Measurements from ENCODE around the gene NKD1. TPM values are rescaled to one million over a fixed set of nuclear protein-coding genes. Genes with fewer than 3 reads are reported as not detected.

NKD1 gene
- total RNA-seq, 1 donor from 2014 or later: 7.9 TPM

DNA sequence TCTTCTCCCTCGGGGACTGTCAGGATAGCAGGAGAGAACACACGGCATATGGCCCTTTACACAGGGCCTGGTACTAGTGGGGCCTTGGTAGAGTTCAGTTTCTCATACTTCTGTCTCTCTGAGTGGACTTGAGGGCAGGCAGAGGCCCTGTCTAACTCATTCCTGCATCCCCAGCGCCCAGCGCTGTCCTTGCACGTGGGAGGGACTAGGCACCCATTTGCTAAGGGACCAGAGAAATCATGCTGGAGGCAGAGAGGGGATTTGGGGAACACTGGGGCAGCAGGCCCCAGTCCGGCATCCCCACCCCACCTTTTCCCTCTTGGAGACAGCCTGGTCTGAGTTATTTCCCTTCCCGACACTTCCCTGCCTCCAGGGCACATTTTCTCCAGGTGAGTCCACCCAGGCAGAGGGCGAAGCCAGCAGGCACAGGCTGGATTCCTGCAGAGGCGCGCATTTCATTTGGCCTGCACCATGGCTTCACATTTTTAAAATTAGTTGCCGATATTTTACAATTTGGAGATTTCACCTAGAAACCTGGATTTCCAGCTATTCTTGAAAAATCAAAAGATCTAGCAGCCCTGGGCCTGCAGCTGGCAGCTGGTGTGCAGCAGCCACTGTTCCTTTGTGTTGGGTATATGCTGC lies 9.7 kb upstream of the NKD1 start:
- no peak for DNase-seq (ENCODE audit: low spot score)

DNA sequence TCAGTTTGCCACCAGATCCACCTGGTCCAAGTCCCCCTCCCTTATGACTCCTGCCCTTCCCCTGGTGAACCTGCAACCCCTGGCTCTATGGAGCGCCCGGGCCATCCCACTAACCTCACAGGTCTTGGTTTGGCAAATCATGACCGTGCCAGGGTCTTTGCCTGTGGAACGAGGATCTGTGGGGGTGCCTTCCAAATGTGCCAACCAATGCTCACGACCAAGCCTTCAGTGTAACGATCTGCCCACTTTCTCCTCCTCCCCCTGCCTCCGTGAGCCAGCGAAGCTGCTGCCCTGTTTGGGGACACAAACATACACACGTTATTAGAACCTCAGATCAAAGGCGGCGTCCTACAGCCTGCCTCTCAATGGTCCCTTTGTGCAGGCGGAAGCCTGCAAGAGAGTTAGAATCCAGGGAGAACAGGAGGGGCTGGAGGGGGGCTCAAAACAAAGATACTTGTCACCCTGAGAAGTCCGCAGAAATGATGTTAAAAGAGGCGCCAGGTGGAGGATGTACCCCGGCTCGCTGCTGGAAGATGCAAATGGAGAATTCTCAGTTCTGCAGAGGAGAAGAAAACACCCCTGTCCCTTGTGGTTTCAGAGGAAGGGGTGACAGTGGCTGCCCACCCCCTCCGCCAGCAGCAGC lies 9.0 kb upstream of the NKD1 start:
- DNase-seq (ENCODE audit: low spot score): no peak

DNA sequence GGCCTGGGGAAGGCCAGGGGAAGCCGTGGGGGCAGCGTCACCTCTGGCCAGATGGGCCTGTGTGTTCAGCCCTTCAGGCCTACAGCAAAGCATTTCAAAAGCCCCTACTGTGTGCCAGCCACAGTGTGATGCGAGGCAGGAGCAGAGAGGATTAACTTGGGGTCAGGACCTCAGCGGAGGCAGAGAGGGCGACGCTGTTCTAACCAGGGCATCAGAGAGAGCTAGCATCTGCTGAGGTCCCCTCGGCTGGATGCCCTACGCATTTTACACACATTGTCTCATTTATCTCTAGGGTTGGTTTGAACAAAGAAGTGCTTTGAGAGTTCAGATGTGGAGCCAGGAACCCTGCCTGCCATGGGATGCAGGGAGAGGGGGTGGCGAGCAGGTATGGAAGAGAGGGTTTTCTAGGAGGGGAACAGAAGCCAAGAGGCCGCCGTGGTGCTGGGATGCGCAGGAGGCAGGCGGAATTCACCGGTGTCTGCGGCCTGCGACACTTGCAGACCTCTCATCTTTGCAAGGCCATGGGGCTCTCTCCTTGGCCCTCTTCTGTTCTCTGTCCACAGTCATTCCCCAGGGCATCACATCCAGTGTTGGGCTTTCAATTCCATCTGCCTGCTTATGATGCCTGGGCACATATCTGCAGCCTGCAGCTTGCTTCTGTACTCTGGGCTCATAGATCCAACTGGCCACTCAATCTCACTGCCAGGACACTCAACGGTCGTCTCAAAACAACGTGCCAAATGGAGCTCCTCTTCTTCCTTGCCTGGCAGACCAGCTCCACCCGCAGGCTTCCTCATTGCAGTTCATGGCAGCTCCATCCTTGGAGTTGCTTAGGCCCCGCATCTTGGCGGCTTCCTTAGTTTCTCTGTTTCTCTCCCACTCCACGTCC lies 8.1 kb upstream of the NKD1 start:
- DNase-seq (ENCODE audit: low spot score): no peak

DNA sequence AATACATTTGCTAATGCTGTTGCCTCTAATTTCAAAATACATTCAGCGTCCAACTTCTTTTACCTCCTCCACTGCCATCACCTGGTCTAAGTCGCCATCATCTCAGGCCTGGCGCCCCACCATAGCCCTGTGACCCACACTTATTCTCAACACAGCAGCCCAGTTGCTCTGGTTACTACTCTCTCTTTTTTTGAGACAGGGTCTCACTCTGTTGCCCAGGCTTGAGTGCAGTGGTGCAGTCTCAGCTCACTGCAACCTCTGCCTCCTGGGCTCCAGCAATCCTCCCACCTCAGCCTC lies 7.5 kb upstream of the NKD1 start:
- no peak for DNase-seq (ENCODE audit: low spot score)

DNA sequence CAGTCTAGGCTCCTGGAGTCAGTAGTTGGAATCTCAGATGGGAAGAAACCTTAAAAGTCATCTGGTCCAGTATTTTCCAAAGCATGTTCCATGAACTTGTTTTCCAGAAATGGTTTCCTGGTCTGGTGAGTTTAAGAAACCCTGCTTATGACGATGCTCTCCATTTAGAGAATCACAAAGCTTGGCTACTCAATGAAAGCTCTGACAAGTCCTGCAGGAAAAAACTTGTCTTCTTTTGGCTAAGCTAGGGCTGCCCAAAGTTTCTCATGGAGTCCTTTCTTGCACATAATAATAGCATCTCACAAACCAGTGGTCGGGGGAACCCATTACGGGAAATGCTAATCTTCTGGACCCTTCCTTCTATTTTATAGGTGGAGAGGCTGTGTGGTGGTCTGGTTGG lies 5.5 kb upstream of the NKD1 start:
- DNase-seq (ENCODE audit: low spot score): no peak

DNA sequence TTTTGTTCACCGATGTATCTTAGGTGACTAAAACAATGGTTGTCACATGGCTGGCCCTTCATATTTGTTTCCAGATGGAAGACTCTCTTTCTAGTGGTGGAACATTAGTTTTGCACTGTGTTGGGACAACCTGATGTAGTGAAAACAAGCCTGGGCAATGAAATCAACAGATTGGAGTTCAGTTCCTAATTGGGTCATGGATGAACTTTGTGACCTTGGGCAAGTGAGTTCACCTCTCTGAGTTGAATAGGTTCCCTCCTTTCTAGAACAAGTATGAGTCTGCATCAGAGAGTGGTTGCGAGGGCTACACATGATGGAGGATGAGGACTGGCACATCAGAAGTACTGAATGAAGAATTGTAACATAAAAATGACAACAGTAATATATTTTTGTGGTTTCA lies 2.1 kb upstream of the NKD1 start:
- no peak for DNase-seq (ENCODE audit: low spot score)

DNA sequence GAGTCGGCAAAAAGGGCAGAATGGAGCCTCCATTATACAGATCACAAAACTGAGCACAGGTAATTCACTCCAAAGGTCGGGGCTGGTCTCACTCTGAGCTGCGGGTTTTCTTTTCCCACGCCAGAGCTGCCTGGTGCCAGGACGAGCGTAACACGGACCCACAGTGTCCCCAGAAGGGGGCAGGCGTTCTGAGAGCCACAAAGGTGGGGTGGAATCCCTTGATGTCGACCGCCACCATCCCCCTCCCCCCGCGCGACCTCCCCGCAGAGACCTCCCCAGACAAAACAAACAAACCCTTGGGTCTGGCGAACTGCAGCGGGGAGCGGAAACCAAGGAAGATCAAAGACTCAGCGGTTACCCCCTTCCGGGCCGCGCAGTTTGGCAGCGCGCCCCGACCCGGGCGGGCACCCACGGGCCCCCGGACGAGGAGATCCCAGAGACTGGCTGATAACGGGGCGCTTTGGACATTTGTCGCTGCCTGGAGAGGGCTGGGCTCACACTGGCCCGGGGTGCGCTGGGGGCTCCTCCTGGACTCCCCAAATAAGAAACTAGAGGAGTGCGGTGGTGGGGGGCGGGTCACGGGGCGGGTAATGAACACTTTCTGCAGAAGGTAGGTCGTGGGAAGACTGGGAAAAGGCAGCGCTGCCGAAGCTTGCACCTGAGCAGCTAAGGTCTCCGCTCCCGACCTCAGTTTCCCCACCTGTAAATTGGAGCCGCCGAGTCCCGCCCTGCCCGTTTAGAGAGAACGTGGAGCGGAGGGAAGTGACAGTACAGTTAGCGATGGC lies 664 bp upstream of the NKD1 start:
- peak; percentile 34 for DNase-seq (ENCODE audit: low spot score)

DNA sequence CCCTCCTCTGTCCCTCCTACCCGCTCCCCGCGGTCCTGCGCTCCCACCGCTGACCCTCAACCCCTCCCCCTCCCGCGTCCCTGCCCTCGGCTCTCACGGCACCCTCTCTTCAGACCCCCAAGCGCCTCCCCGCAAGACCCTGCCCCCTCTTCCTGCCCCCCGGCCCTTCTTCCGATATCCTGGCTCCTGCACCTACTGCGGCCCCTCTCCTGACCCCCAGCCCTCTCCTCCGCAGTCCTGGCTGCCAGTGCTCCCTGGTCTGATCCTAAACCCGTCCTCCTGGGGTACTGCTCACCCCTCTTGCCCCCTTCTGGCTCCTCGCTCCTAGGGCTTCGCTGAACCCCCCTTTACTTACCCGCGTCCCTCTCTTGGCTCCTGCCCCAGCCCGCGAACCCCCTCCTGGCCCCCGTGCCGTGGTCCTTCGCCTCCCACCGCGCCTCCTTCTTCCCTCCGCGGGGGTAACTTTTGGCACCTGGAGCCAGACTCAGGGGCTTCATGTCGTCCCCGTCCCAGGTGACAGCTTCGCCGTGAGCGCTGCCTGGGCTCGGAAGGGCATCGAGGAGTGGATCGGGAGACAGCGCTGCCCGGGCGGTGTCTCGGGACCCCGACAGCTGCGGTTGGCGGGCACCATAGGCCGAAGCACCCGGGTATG lies 839 bp downstream of the NKD1 start:
- no peak for DNase-seq (ENCODE audit: low spot score)

DNA sequence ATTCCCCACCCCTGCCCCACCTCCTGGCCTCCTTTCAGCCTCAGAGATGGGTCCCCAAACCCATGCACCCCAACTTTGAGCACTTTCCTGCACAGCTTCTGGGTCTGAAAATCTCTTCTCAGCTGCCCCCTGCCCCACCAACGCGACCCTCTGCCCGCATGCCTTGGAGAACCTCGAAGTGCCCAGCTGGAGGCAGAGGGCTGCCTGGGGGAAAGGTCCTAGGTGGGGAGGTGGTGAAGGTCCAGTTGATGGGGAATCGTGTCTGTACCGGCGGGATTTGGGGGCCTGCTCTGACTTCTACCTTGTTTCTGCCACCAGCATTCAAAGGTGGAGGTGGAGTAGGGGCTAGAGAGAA lies 1.3 kb downstream of the NKD1 start:
- no peak for DNase-seq (ENCODE audit: low spot score)

DNA sequence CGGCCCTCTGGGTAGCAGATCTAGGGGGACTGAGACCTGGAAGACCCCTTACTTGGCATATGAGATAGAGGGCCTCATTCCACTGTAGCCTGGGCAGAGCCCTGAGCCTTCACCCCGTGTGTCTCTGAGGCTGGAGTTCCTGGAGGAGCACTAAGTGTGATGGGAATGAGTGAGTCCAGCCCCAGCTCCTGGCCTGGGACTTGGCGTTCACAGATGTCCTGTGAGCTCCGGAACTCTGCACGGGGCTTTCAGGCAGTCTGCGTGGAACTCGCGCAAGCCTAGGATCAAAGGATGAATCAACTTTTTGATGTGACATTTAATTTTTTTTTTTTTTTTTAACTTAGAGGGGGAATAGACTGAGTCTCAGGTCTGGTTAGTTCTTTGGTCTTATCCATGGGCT lies 1.8 kb downstream of the NKD1 start:
- DNase-seq (ENCODE audit: low spot score): peak; percentile 43

DNA sequence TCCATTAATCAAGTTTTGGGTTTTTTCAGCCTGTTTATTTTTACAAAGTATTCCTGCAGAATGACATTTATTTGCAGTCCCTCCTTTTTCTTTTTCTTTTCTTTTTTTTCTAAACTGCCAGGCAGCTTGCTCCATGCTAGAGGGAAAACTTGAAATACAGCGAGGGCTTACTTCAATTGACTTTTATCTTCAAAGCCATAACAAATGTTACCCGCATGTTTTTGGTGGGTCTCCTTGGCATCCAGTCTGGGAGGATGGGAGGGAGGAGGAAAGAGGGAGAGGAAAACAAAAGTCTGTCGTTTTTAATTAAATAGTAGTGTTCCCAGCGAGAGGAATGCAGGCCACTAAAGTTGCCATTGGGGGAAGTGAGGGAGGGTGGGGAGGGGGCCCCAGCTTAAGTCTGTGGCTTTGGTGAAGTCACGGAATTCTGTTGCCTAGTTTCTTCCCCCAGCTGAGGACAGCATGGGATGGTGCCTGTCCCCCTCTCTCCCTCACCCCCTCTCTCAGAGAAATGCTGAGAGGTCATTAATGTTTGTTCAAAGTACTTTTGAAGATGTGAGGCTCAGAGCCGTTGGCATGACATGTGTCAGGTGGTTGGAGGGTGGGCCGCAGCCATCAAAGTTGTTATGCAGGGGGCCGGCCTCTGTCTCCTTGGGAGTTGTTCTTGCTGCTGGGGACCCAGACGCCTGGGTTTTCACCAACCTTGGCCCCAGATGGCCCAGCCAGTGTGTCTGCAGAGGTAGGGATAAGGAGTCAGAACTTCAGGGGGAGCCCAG lies 2.9 kb downstream of the NKD1 start:
- DNase-seq (ENCODE audit: low spot score): peak; percentile 21

DNA sequence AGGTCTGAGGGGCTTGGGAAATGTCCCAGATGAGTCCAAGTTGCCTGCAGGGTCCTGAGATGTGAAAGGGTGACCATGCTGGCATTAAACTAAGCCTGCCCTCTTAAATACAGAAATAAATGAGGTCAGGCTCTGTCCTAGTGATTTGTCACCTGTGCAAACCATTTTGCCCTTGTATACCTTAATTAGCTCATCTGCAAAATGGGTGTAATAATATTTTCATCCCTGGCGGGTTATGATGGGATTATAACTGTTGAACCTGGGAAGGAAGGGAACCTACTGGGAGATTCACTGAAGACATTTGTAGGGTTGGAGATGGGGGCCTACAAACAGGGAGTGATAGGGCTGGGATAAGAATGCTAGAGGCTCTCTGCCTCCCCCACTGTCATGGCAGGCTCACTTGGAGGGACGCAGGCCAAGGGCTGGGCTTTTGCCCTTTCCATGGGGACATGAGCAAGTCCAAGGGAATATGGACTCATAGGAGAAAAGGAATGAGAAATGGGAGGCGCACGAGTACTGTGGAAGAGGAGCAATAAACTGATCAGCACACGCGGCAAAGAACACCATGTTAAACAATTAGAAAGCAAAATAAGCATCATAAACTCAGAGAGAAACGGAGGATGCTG lies 4.4 kb downstream of the NKD1 start:
- DNase-seq (ENCODE audit: low spot score): no peak

DNA sequence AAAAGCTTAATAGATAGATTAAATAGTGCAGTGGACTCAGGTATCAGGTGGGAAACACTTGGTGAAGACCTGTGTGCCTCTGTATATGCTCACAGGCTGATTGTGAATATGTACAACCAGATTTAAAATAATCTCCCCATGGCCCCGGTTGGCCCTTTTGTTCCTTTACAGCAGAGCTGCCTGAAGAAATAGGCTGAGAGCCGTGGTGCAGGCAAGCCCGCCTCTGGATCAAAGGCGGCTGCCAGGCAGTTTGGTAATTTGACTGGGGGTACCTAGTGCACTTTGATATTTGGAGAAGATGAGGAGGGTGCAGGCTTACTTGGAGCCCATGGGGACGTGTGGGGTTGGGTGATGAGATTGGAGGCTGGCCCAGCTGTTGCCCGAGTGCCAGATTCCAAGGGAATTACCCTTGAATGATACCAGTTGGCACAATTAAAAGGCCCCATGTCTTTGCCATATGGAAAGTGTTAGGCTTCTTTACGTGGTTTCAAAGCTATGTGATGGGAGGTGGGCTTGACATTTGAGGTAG lies 5.0 kb downstream of the NKD1 start:
- no peak for DNase-seq (ENCODE audit: low spot score)

DNA sequence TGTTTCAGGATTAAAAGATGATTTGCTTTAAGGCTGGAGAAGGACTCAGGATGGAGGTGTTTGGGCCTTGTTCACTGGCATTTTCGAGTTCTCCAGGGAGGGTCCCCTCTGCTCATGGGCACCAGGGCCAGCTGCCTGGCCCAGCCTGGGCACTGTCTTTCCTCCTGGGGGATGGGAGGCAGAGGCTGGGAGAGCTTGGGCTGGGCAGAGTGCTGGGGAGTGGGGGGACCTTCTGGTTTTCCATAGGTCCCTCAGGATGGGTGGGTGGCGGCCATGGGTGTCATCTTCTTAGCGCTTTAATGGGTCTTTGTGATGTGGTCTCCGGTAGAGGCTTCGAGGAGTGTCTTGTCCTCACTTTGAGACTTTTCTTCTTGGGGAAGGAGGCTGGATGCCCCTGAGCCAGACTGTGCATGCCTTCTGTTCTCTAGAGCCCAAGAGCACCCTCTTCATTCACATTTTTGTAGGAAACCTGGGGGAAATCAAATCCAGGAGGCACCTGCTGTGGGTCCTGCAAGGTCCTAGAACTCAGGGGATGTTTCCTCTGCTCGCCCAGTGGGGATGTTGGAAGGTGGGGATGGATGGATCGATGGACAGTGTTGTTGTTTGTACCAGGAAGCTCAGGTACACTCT lies 5.7 kb downstream of the NKD1 start:
- no peak for DNase-seq (ENCODE audit: low spot score)

DNA sequence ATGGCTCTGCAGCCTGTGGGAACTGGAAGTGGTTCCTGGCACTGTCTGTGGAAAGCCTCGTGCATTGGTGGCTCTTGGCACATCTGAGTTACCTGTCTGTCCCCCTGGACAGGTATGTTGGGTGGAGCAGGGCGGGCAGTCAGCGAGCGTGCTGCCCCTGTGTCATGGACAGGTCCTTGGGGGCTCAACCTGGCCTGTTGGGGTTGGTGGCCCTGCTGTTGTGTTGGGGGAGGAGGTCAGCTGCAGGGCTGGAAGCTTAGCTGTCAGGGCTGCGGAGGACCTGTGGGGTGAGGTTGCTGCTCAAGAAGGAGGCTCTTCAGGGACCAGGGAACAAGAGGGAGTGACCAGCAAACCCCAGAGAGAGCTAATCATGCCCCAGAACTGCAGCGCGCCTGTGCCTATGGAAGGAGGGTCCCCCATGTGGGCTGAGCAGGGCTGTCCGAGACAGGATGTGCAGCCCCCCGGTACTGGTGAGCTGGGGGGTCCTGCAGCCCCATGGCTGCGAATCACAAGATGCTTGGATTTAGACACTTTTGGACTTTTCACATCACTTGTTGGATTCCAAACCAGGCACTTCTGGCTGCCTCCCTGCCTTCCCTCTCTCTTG lies 7.2 kb downstream of the NKD1 start:
- no peak for DNase-seq (ENCODE audit: low spot score)

DNA sequence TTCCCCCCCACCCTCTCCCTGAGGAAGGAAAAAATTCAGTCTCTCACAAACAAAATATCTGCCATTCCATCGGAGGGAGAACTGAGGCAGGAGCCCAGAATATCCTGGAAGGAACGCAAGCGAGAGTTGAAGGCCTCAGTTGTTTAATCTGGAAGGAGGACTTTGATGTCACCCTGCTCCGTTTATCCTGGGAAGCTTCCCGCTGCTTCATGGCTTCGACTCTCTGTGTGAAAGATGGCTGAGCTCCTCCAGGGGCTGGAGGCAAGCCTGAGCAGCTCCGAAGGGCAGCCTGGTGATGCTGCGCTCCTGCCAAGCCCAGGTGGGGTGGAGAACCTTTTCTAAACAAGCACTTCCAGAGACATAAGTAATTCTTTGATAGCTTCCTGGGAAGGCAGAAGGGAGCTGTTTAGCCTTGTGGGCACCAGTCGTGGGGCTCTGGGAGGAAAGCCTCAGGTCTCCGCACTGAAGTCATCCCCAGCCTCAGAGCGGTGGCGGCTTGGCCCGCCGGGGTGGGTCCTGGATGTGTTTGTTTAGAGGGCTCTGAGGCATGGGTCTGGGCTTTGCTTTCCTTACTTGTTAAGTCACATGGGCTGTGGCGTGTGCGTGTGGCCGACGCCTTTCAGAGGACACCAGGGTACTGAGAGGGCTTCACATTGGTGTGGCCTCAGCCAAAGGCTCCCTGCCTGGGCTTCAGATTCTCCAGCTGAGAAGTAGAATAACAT lies 7.9 kb downstream of the NKD1 start:
- no peak for DNase-seq (ENCODE audit: low spot score)

DNA sequence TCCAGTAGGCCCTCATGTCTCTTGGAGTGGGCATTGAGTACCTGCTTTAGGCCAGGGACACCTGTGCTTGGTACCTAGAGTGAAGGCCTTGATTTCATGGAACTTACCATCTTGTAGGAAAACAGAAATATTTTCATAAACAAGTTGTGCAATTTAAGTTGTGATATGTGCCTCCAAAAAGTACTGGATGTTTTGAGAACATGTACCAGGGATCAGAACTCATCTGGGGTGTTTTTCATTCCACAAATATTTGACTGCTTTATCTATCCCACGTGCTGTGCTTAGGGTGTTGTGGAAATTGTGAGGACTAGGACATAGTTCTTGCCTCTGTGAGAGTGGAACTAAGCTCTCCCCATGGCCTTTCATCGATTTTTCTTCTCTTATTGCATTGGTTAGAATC lies 8.8 kb downstream of the NKD1 start:
- no peak for DNase-seq (ENCODE audit: low spot score)

DNA sequence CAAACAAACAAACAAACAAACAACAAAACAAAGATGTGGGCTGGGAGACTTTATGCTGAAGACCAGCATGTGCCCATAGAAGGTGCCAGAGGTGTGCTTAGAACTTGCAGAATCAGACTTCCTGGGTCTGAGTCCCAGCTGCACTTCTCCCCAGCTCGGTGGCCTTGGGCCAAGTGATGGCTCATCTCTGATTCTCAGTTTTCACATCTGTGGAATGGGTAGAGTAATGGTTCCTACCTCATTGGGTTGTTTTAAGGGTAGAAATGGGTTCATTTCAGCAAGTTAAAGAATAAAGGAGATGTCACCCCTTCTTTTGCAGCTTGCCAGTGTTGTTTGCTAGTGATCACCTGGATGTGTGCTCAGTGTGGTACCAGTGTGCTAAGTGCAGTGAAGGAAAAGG lies 10.7 kb downstream of the NKD1 start:
- no peak for DNase-seq (ENCODE audit: low spot score)

DNA sequence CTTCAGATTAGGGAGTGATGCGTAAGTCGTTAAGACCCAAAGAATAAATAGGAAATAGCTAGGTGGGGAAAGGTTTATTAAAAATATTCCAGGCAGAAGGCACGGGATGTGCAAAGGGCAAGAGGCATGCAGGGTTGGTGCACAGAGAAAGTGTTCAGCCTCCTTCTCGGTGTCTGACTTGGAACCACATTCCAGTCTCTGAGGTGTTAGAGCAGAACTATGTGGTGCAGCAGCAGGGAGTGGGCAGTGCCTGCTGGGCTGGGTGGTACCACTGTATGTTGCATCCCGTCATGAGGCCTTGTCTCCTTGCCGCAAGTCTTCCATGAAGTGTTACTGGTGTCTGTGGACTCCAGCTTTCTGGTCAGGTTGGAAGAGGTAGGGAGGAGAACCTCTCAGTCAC lies 11.1 kb downstream of the NKD1 start:
- no peak for DNase-seq (ENCODE audit: low spot score)

Measured in umbilical cord (tissue), 2 donors.